Thyroid gland (tissue), 4 donors: ENCODE data around the gene ZNF644. TPM values are rescaled to one million over a fixed set of nuclear protein-coding genes. Genes with fewer than 3 reads are reported as not detected.

Experiments
- DNase-seq, 2 donors: peaks; one replicate each; pipeline ENCODE4 v3.0.0-alpha.2; 2019
- H3K27ac ChIP-seq, 3 donors: fragments of 200-600 bp; sonication (generic); 1 replicate in 2 of 3; 2 replicates in 1 of 3; pipeline ENCODE4 v1.5.1; 2016 to 2019; ENCODE audit warnings: mild to moderate bottlenecking in 1 of 3, moderate library complexity in 1 of 3
- H3K27me3 ChIP-seq: fragments of 200-600 bp; sonication (generic); one replicate; pipeline ENCODE4 v1.5.1; 2019
- H3K36me3 ChIP-seq, 2 donors: fragments of 200-600 bp; sonication (generic); one replicate each; pipeline ENCODE4 v1.5.1; 2016 to 2019
- H3K4me1 ChIP-seq, 2 donors: fragments of 200-600 bp; sonication (generic); one replicate each; pipeline ENCODE4 v1.5.1; 2017 to 2019
- H3K4me3 ChIP-seq, 3 donors: fragments of 200-600 bp; sonication (generic); replicated peaks in 1 of 3; 1 replicate in 2 of 3; 2 replicates in 1 of 3; pipeline ENCODE4 v1.5.1; 2016; ENCODE audit warnings: mild to moderate bottlenecking in 1 of 3
- H3K9me3 ChIP-seq: fragments of 200-600 bp; sonication (generic); one replicate; pipeline ENCODE4 v1.5.1; 2017
- CTCF ChIP-seq, 6 experiments: fragments of 200-600 bp in 3 of 6; fragments of 450-650 bp in 3 of 6; sonication (generic) in 3 of 6; IDR thresholded peaks; one replicate each; pipeline ENCODE4 v1.5.1; 2016 to 2019; ENCODE audit warnings: antibody characterized with exemption in 6 of 6, mild to moderate bottlenecking in 2 of 6, inconsistent platforms in 1 of 6, moderate library complexity in 1 of 6
- POLR2A ChIP-seq, 2 donors: fragments of 450-650 bp; IDR thresholded peaks; one replicate each; pipeline ENCODE4 v1.6.1; 2017; ENCODE audit warnings: antibody characterized with exemption in 2 of 2, mild to moderate bottlenecking in 2 of 2, moderate library complexity in 1 of 2
- WGBS, 2 donors: methylation state at CpG; one replicate each; pipeline ENCODE4 v1.1.5; 2017; 5-methylcytosine and 5-hydroxymethylcytosine counted together
- intact Hi-C: fragments of 100-400 bp; cut with DNase I; formaldehyde crosslinking; loops from one replicate; pipeline ENCODE4 v1.15.1; 2023
- total RNA-seq, 4 donors: library from RNA; depleted of rRNA; stranded (reverse); fragments of >200 nt; gene quantifications; one replicate each; pipeline ENCODE4 v1.2.3, GENCODE V29; 2016

Gene ZNF644
- total RNA-seq, 4 donors from 2014 or later, result 70.2 to 105 (median 82.4) TPM

GRCh38 chr1:90973897-90974798, 47.7 kb downstream of the ZNF644 start:
- no peak overlapping the region for H3K4me3 ChIP-seq
- no peaks in the 10 kb centered on the region for H3K36me3 ChIP-seq
- no peaks in the 10 kb centered on the region for H3K27me3 ChIP-seq
- intact Hi-C loops, result no loop called here
- WGBS, 2 donors, result 95 to 96% methylated on average over 5 of the region's 5 CpGs
- DNase-seq, result no peak
- H3K4me1 ChIP-seq, result no peaks in the 10 kb centered on the region
- no peak overlapping the region for H3K27ac ChIP-seq
- H3K9me3 ChIP-seq, result no peaks in the 10 kb centered on the region
- TF ChIP-seq CTCF (IDR thresholded peaks at IDR 0.05), result no peak
- TF ChIP-seq POLR2A (IDR thresholded peaks at IDR 0.05), result no peak

DNA sequence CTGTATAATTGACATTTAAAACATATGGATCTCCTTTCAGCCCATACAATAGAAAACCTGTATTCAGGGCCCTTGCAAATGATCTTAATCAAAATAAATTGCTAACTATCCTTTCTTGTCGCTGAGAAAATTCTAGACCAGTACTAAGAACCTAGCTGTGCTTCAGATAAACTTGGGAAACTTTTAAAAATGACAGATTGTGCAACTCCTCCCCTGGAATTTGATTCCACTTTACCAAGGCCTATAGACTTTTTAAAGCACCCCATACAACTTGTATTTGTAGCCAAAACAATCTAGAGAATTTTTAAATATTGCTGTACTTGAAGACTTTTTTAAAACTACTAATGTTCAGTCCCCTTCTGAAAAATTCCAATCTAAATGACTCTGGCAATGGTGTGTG, 51.6 kb downstream of the ZNF644 start:
- intact Hi-C loops, result no loop called here
- H3K4me3 ChIP-seq, result no peak overlapping the region
- no peak overlapping the region for H3K27ac ChIP-seq
- H3K27me3 ChIP-seq, result no peaks in the 10 kb centered on the region
- TF ChIP-seq CTCF (IDR thresholded peaks at IDR 0.05), result no peak
- H3K4me1 ChIP-seq, result no peaks in the 10 kb centered on the region
- 86 to 97% methylated on average over 1 of the region's 1 CpG for WGBS, 2 donors
- no peak for DNase-seq
- H3K36me3 ChIP-seq, result no peaks in the 10 kb centered on the region
- no peaks in the 10 kb centered on the region for H3K9me3 ChIP-seq

GRCh38 chr1:90969241-90969640, 52.6 kb downstream of the ZNF644 start:
- TF ChIP-seq CTCF (IDR thresholded peaks at IDR 0.05), result no peak
- Histone ChIP-seq H3K9me3 (no peaks in the 10 kb centered on the region), H3K4me1 (no peaks in the 10 kb centered on the region), H3K4me3 (no peak overlapping the region), H3K36me3 (no peaks in the 10 kb centered on the region), H3K27me3 (no peaks in the 10 kb centered on the region), H3K27ac (no peak overlapping the region)
- DNase-seq, result no peak
- intact Hi-C loops, result no loop called here
- 91 to 93% methylated on average over 3 of the region's 3 CpGs for WGBS, 2 donors

DNA sequence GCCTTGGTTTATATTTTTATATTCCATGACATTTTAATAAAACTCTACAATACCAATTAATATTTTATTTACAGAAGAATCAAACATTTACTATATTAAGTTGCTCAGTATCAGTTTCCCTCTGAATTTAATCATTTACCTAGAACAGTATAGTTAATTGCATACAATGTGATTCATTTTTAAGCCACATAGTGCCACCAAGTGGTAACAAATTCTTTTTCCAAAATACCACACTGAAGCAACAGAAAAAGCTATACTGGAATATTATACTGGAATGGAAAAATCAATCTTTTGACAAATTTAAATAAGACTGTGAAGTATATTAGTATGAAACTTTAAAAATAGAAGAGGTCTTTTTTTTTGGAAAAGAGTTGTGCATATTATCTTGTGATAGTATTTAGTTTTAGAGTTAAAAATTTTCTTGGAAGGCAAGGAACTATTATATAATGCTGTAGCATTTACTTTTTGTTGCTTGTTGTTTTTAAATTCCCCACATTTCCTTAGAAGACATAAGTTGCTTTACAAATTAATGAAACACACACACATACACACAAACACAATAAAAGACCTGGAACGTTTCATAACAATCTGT, 57.3 kb downstream of the ZNF644 start:
- no peak overlapping the region for H3K27ac ChIP-seq
- TF ChIP-seq POLR2A (IDR thresholded peaks at IDR 0.05) (no peak), CTCF (IDR thresholded peaks at IDR 0.05) (peak in 3 of 6 experiments; percentile 33 to 43 (median 40))
- H3K4me3 ChIP-seq, result no peak overlapping the region
- intact Hi-C loops, result no loop called here
- WGBS, 2 donors, result 77% methylated on average over 1 of the region's 1 CpG
- no peaks in the 10 kb centered on the region for H3K27me3 ChIP-seq
- H3K4me1 ChIP-seq, result no peaks in the 10 kb centered on the region
- no peaks in the 10 kb centered on the region for H3K9me3 ChIP-seq
- H3K36me3 ChIP-seq, result no peaks in the 10 kb centered on the region
- DNase-seq, result no peak

DNA sequence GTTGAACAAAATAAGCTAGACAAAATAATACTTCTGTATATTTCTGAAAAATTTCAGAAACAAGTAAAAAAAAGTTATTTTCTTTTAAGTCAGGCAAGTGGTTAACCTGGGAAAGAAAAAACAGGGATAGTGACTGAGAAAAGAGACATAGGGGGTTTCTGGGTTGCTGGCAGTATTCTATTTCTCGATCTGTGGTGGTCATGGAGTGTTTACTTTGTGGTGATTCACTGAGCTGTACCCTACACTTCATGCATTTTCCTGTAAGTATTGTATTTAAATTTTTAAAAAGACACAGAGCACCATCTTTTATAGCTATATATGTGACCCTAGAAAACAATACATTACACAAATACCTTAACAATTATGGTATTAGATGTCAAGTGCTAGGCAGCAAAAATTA, 58.2 kb downstream of the ZNF644 start:
- DNase-seq, result no peak
- 54 to 64% methylated on average over 1 of the region's 1 CpG for WGBS, 2 donors
- Histone ChIP-seq H3K27ac (no peak overlapping the region), H3K9me3 (no peaks in the 10 kb centered on the region), H3K27me3 (no peaks in the 10 kb centered on the region), H3K36me3 (no peaks in the 10 kb centered on the region), H3K4me1 (no peaks in the 10 kb centered on the region), H3K4me3 (no peak overlapping the region)
- TF ChIP-seq POLR2A (IDR thresholded peaks at IDR 0.05) (no peak), CTCF (IDR thresholded peaks at IDR 0.05) (no peak)
- intact Hi-C loops, result no loop called here
